ENCODE measurements around the gene COL5A2. TPM values are rescaled to one million over a fixed set of nuclear protein-coding genes. Genes with fewer than 3 reads are reported as not detected.
A peak's percentile ranks its signal among the peaks of the same experiment; 100 is the strongest.

Gene COL5A2
- total RNA-seq, 3 donors from 2014 or later: 22.7 to 111 (median 30.8) TPM

- H3K4me1 ChIP-seq: peaks cover 0 to 3% of the 10 kb centered on the region in 2 donors
- no peaks in the 10 kb centered on the region for H3K9me3 ChIP-seq
- H3K4me3 ChIP-seq: no peak overlapping the region
- TF ChIP-seq POLR2A (IDR thresholded peaks at IDR 0.05) (no peak), POLR2AphosphoS5 (IDR thresholded peaks at IDR 0.05) (no peak)
- TF ChIP-seq, protein P1, sequence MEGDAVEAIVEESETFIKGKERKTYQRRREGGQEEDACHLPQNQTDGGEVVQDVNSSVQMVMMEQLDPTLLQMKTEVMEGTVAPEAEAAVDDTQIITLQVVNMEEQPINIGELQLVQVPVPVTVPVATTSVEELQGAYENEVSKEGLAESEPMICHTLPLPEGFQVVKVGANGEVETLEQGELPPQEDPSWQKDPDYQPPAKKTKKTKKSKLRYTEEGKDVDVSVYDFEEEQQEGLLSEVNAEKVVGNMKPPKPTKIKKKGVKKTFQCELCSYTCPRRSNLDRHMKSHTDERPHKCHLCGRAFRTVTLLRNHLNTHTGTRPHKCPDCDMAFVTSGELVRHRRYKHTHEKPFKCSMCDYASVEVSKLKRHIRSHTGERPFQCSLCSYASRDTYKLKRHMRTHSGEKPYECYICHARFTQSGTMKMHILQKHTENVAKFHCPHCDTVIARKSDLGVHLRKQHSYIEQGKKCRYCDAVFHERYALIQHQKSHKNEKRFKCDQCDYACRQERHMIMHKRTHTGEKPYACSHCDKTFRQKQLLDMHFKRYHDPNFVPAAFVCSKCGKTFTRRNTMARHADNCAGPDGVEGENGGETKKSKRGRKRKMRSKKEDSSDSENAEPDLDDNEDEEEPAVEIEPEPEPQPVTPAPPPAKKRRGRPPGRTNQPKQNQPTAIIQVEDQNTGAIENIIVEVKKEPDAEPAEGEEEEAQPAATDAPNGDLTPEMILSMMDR (IDR thresholded peaks at IDR 0.05): no peak
- H3K36me3 ChIP-seq: no peaks in the 10 kb centered on the region
- no peak overlapping the region for H3K27ac ChIP-seq
- no peak for DNase-seq (ENCODE audit: low spot score in 2 of 2)
- H3K27me3 ChIP-seq: no peaks in the 10 kb centered on the region
- intact Hi-C loops (cut with DNase I; ENCODE audit: low total_unique reads): no loop called here
Measured at GRCh38 chr2:189164746-189165145, 14.8 kb downstream of the COL5A2 start.

- no peaks in the 10 kb centered on the region for H3K36me3 ChIP-seq
- intact Hi-C loops (cut with DNase I; ENCODE audit: low total_unique reads): no loop called here
- H3K9me3 ChIP-seq: no peaks in the 10 kb centered on the region
- peaks cover 0 to 3% of the 10 kb centered on the region in 2 donors for H3K4me1 ChIP-seq
- no peak for DNase-seq (ENCODE audit: low spot score in 2 of 2)
- no peaks in the 10 kb centered on the region for H3K27me3 ChIP-seq
- peak overlapping the region; percentile 36 to 41 for H3K27ac ChIP-seq
- TF ChIP-seq, protein P1 (IDR thresholded peaks at IDR 0.05): no peak
- TF ChIP-seq POLR2AphosphoS5 (IDR thresholded peaks at IDR 0.05): no peak
- no peak for TF ChIP-seq POLR2A (IDR thresholded peaks at IDR 0.05)
- H3K4me3 ChIP-seq: no peak overlapping the region
Measured at GRCh38 chr2:189163889-189164288, 15.7 kb downstream of the COL5A2 start.

- TF ChIP-seq POLR2A (IDR thresholded peaks at IDR 0.05): no peak
- no peaks in the 10 kb centered on the region for H3K36me3 ChIP-seq
- no peak overlapping the region for H3K27ac ChIP-seq
- no peak overlapping the region for H3K4me3 ChIP-seq
- no peak for DNase-seq (ENCODE audit: low spot score in 2 of 2)
- peaks cover 0 to 3% of the 10 kb centered on the region in 2 donors for H3K4me1 ChIP-seq
- H3K9me3 ChIP-seq: no peaks in the 10 kb centered on the region
- intact Hi-C loops (cut with DNase I; ENCODE audit: low total_unique reads): no loop called here
- no peaks in the 10 kb centered on the region for H3K27me3 ChIP-seq
Measured at GRCh38 chr2:189162566-189162965, 17.0 kb downstream of the COL5A2 start.

DNA sequence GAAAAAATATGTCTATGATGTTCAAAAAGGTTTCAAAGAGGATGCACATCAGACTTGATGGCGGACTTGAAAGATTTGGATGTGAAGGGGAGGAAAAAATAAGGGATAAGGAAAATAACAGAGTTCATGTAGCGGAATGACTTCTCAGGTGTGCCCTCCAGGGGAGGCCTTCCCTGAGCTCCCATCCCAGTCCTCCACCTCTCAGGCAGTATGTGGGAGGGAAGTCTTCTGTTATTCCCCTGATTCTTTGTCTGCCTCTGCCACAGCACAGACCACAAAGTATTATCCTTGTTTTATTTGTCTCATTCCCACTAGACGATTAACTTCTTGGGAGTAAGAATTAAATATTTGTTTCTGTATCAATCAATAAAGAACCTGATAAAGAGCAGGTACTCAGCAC, 17.7 kb downstream of the COL5A2 start:
- peaks cover 0 to 3% of the 10 kb centered on the region in 2 donors for H3K4me1 ChIP-seq
- H3K4me3 ChIP-seq: no peak overlapping the region
- no peak overlapping the region for H3K27ac ChIP-seq
- H3K36me3 ChIP-seq: no peaks in the 10 kb centered on the region
- no peaks in the 10 kb centered on the region for H3K9me3 ChIP-seq
- TF ChIP-seq, protein P1 (IDR thresholded peaks at IDR 0.05): no peak
- TF ChIP-seq POLR2A (IDR thresholded peaks at IDR 0.05) (no peak), POLR2AphosphoS5 (IDR thresholded peaks at IDR 0.05) (no peak)
- intact Hi-C loops (cut with DNase I; ENCODE audit: low total_unique reads): no loop called here
- no peak for DNase-seq (ENCODE audit: low spot score in 2 of 2)
- no peaks in the 10 kb centered on the region for H3K27me3 ChIP-seq

DNA sequence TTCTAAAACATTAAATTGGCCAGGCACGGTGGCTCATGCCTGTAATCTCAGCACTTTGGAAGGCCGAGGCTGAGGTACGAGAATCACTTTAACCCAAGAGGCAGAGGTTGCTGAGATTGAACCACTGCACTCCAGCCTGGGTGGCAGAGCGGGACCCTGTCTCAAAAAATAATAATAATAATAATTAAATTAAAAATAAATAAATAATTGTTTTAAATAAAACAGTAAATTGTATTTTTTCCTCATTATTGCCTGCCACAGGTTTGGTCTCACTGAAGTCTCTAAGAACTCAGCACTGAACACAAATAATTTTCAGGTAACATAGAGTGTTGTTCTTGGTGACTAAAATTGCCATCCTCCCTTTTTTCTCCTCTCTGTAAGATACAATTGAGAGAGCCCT, 19.8 kb downstream of the COL5A2 start:
- Histone ChIP-seq H3K4me3 (no peak overlapping the region), H3K27me3 (no peaks in the 10 kb centered on the region), H3K27ac (no peak overlapping the region), H3K4me1 (peaks cover 0 to 3% of the 10 kb centered on the region in 2 donors), H3K9me3 (no peaks in the 10 kb centered on the region), H3K36me3 (no peaks in the 10 kb centered on the region)
- TF ChIP-seq POLR2A (IDR thresholded peaks at IDR 0.05) (no peak), POLR2AphosphoS5 (IDR thresholded peaks at IDR 0.05) (no peak)
- TF ChIP-seq, protein P1 (IDR thresholded peaks at IDR 0.05): no peak
- intact Hi-C loops (cut with DNase I; ENCODE audit: low total_unique reads): no loop called here
- DNase-seq (ENCODE audit: low spot score in 2 of 2): no peak

GRCh38 chr2:189159273-189159672, 20.3 kb downstream of the COL5A2 start:
- Histone ChIP-seq H3K9me3 (no peaks in the 10 kb centered on the region), H3K27ac (no peak overlapping the region), H3K4me1 (peaks cover 0 to 3% of the 10 kb centered on the region in 2 donors), H3K27me3 (no peaks in the 10 kb centered on the region), H3K36me3 (no peaks in the 10 kb centered on the region), H3K4me3 (no peak overlapping the region)
- TF ChIP-seq POLR2AphosphoS5 (IDR thresholded peaks at IDR 0.05): no peak
- no peak for TF ChIP-seq POLR2A (IDR thresholded peaks at IDR 0.05)
- TF ChIP-seq, protein P1 (IDR thresholded peaks at IDR 0.05): no peak
- intact Hi-C loops (cut with DNase I; ENCODE audit: low total_unique reads): no loop called here
- no peak for DNase-seq (ENCODE audit: low spot score in 2 of 2)
